OCI-LY7 (cell line): ENCODE data around the gene ABCC5. TPM values are rescaled to one million over a fixed set of nuclear protein-coding genes. Genes with fewer than 3 reads are reported as not detected.

ENCODE experiments used
- BruUV-seq: library from RNA; stranded (reverse); fragments of 400-500 nt; replicated peaks from 2 replicates; lab custom pipeline; 2021; lab: Mats Ljungman, UMichigan
- CTCF ChIA-PET: fragments of 300-600 bp; sonication (Branson Sonifier 250); formaldehyde crosslinking; loops from one replicate; lab custom pipeline; 2022; ENCODE audit warnings: antibody characterized with exemption; ENCODE audit not compliant: unreplicated experiment; lab: Charles Lee
- POLR2A ChIA-PET: fragments of 300-600 bp; sonication (Branson Sonifier 250); formaldehyde crosslinking; loops from one replicate; lab custom pipeline; 2022; ENCODE audit warnings: antibody characterized with exemption; lab: Charles Lee
- DNase-seq: peaks from one replicate; pipeline ENCODE4 v3.0.0-alpha.2; 2015; ENCODE audit warnings: low spot score
- H2AFZ ChIP-seq: fragments of 200-600 bp; sonication (generic), shearing (Covaris generic); 2 replicates; pipeline ENCODE4 v1.6.1; 2014; ENCODE audit warnings: mild to moderate bottlenecking, antibody characterized with exemption, low read length, moderate library complexity
- H3K27ac ChIP-seq: fragments of 200-600 bp; sonication (generic); 2 replicates; pipeline ENCODE4 v1.5.1; 2014; ENCODE audit warnings: mixed run types, low read depth, mild to moderate bottlenecking, moderate library complexity, low read length, inconsistent platforms; ENCODE audit not compliant: poor library complexity, severe bottlenecking
- H3K36me3 ChIP-seq: fragments of 200-600 bp; sonication (generic); 2 replicates; pipeline ENCODE4 v1.6.1; 2014; ENCODE audit warnings: mild to moderate bottlenecking, antibody characterized with exemption, low read length, moderate library complexity, mixed read lengths; ENCODE audit not compliant: insufficient read depth
- H3K4me1 ChIP-seq: fragments of 200-600 bp; sonication (generic); 2 replicates; pipeline ENCODE4 v1.5.1; 2014; ENCODE audit warnings: mild to moderate bottlenecking, low read length; ENCODE audit not compliant: insufficient read depth, poor library complexity, severe bottlenecking
- H3K4me2 ChIP-seq: fragments of 200-600 bp; sonication (generic); 2 replicates; pipeline ENCODE4 v1.6.1; 2014; ENCODE audit warnings: mild to moderate bottlenecking, low read length
- H3K4me3 ChIP-seq: fragments of 200-600 bp; sonication (generic); 2 replicates; pipeline ENCODE4 v1.5.1; 2014; ENCODE audit warnings: mild to moderate bottlenecking, low read depth, low read length; ENCODE audit not compliant: poor library complexity, severe bottlenecking
- H3K79me2 ChIP-seq: fragments of 200-600 bp; sonication (generic); 2 replicates; pipeline ENCODE4 v1.6.1; 2016; ENCODE audit warnings: low read depth, mild to moderate bottlenecking, low read length, moderate library complexity, mixed read lengths; ENCODE audit not compliant: insufficient read depth
- H3K9me2 ChIP-seq: fragments of 200-600 bp; sonication (generic); 2 replicates; pipeline ENCODE4 v1.6.1; 2016; ENCODE audit warnings: mild to moderate bottlenecking, low read length, mixed read lengths; ENCODE audit not compliant: insufficient read depth
- H3K9me3 ChIP-seq: fragments of 200-600 bp; sonication (generic); 2 replicates; pipeline ENCODE4 v1.6.1; 2014; ENCODE audit warnings: mild to moderate bottlenecking, mixed run types, low read length, mixed read lengths
- H4K20me1 ChIP-seq: fragments of 200-600 bp; sonication (generic); 2 replicates; pipeline ENCODE4 v1.6.1; 2014; ENCODE audit warnings: mild to moderate bottlenecking, antibody characterized with exemption, low read length, moderate library complexity, mixed read lengths; ENCODE audit not compliant: insufficient read depth
- CTCF ChIP-seq: fragments of 200-600 bp; sonication (generic); conservative IDR thresholded peaks from 2 replicates; pipeline ENCODE4 v1.5.1; 2014; ENCODE audit warnings: mild to moderate bottlenecking, antibody characterized with exemption, low read length, moderate library complexity, mixed read lengths
- EZH2phosphoT487 ChIP-seq: fragments of 200-600 bp; sonication (generic); IDR thresholded peaks from 2 replicates; pipeline ENCODE4 v1.6.1; 2018; ENCODE audit warnings: low read depth, borderline replicate concordance, mild to moderate bottlenecking, mixed run types, antibody characterized with exemption, low read length, moderate library complexity, mixed read lengths
- intact Hi-C: fragments of 100-400 bp; cut with micrococcal nuclease; formaldehyde crosslinking; loops from one replicate; pipeline ENCODE4 v1.10.0; 2022; ENCODE audit not compliant: unreplicated experiment
- total RNA-seq, 2 experiments: library from RNA; depleted of rRNA in 1 of 2; stranded (reverse); fragments of >200 nt in 1 of 2; shearing (Covaris generic) in 1 of 2; gene quantifications; 2 replicates each; pipeline ENCODE4 v1.2.3, GENCODE V29; 2014 to 2022

Gene ABCC5
- total RNA-seq, 2 experiments from 2014 or later: 18.1 to 24.8 TPM

GRCh38 chr3:184022323-184022722 is 4.6 kb upstream of the ABCC5 start:
- Histone ChIP-seq H3K4me3 (no peak overlapping the region), H2AFZ (no peak overlapping the region), H4K20me1 (no peaks in the 10 kb centered on the region), H3K9me3 (no peaks in the 10 kb centered on the region), H3K27ac (no peak overlapping the region), H3K79me2 (no peaks in the 10 kb centered on the region), H3K4me2 (no peak overlapping the region), H3K36me3 (no peaks in the 10 kb centered on the region), H3K9me2 (no peaks in the 10 kb centered on the region), H3K4me1 (peaks cover 5% of the 10 kb centered on the region)
- TF ChIP-seq CTCF (no peak), EZH2phosphoT487 (no peak)
- POLR2A ChIA-PET: interaction anchor here (0.6 to 0.7 kb wide), 2 partner anchors 30 to 44 kb away, joined by 3 to 4 read pairs; no protein-coding TSS in a partner anchor
- CTCF ChIA-PET: no interaction called here
- DNase-seq: no peak
- no TSS peak for BruUV-seq
- intact Hi-C loops: no loop called here

GRCh38 chr3:184018424-184018973 is 815 bp upstream of the ABCC5 start:
- ChIA-PET POLR2A (interaction anchor here (0.7 to 1.7 kb wide), 5 partner anchors 11 to 134 kb away, joined by 3 to 10 read pairs (median 4); no protein-coding TSS in a partner anchor), CTCF (interaction anchor here (0.6 to 1.5 kb wide), 7 partner anchors 107 to 242 kb away, joined by 3 to 4 read pairs (median 3); partner anchors contain the start of gene PARL)
- intact Hi-C loops: no loop called here
- H3K36me3 ChIP-seq: peaks cover 3% of the 10 kb centered on the region; the same call in 1 of the 2 replicates
- H3K27ac ChIP-seq: no peak overlapping the region
- no peaks in the 10 kb centered on the region for H4K20me1 ChIP-seq
- H3K4me3 ChIP-seq: peak overlapping the region; percentile 96
- no peaks in the 10 kb centered on the region for H3K9me2 ChIP-seq
- H2AFZ ChIP-seq: peak overlapping the region; percentile 99
- no peak for DNase-seq
- peak overlapping the region; percentile 88 for H3K4me2 ChIP-seq
- H3K79me2 ChIP-seq: peaks cover 4% of the 10 kb centered on the region; the same call in 1 of the 2 replicates
- TF ChIP-seq CTCF (no peak), EZH2phosphoT487 (no peak)
- H3K9me3 ChIP-seq: no peaks in the 10 kb centered on the region
- peaks cover 23% of the 10 kb centered on the region for H3K4me1 ChIP-seq
- BruUV-seq: no TSS peak
